K562 (cell line): ENCODE data around the gene HEXIM1. TPM values are rescaled to one million over a fixed set of nuclear protein-coding genes. Genes with fewer than 3 reads are reported as not detected.

Experiments
- ATF3 ChIP-seq, 2 experiments: fragments of 450-650 bp in 1 of 2; sonication (generic) in 1 of 2; formaldehyde crosslinking in 1 of 2; IDR thresholded peaks in 1 of 2; conservative IDR thresholded peaks in 1 of 2; 2 replicates each; pipeline versions ENCODE4 v1.6.1 to v1.8.1; 2016 to 2023; ENCODE audit warnings: mild to moderate bottlenecking in 2 of 2, moderate library complexity in 2 of 2, inconsistent platforms in 1 of 2, missing genetic modification reagents in 1 of 2
- BMI1 ChIP-seq: fragments of 150-350 bp; IDR thresholded peaks from 2 replicates; pipeline ENCODE4 v1.6.1; 2014; ENCODE audit warnings: low read length
- EP400 ChIP-seq: fragments of 450-650 bp; IDR thresholded peaks from 2 replicates; pipeline ENCODE4 v1.6.1; 2017; ENCODE audit warnings: antibody characterized with exemption, mild to moderate bottlenecking, moderate library complexity
- ETV6 ChIP-seq, 3 experiments: fragments of 150-350 bp in 1 of 3; sonication (generic) in 1 of 3; formaldehyde crosslinking in 1 of 3; IDR thresholded peaks; 2 replicates each; pipeline versions ENCODE4 v1.6.1 to v1.8.0; 2014 to 2022; ENCODE audit warnings: borderline replicate concordance in 2 of 3, low read depth in 2 of 3, antibody characterized with exemption in 1 of 3, low read length in 1 of 3, mild to moderate bottlenecking in 1 of 3, missing genetic modification reagents in 1 of 3
- JUNB ChIP-seq: fragments of 450-650 bp; formaldehyde crosslinking; conservative IDR thresholded peaks from 2 replicates; pipeline ENCODE4 v1.4.0; 2020; ENCODE audit warnings: mild to moderate bottlenecking
- MCM2 ChIP-seq: fragments of 450-650 bp; IDR thresholded peaks from 2 replicates; pipeline ENCODE4 v1.6.1; 2017; ENCODE audit warnings: low read depth, mild to moderate bottlenecking
- MNT ChIP-seq, 2 experiments: fragments of 450-650 bp; conservative IDR thresholded peaks; 2 replicates each; pipeline ENCODE4 v1.6.1; 2017; ENCODE audit warnings: mild to moderate bottlenecking in 2 of 2, moderate library complexity in 2 of 2
- NCOA4 ChIP-seq: fragments of 450-650 bp; IDR thresholded peaks from 2 replicates; pipeline ENCODE4 v1.6.1; 2018; ENCODE audit warnings: mild to moderate bottlenecking; ENCODE audit not compliant: partially characterized antibody
- POLR2G ChIP-seq: fragments of 200-400 bp; formaldehyde crosslinking; IDR thresholded peaks from 2 replicates; pipeline ENCODE4 v1.6.1; 2017; ENCODE audit warnings: low read depth, mild to moderate bottlenecking, antibody characterized with exemption, low read length, moderate library complexity
- TCFL5 ChIP-seq: fragments of 250-450 bp; sonication (Bioruptor Pico); conservative IDR thresholded peaks from 2 replicates; pipeline ENCODE4 v1.6.1; 2021; ENCODE audit warnings: mild to moderate bottlenecking, moderate library complexity, matching md5 sums
- THAP12 ChIP-seq: fragments of 250-450 bp; sonication (Bioruptor Pico); IDR thresholded peaks from 2 replicates; pipeline ENCODE4 v1.9.0; 2021; ENCODE audit warnings: mild to moderate bottlenecking, inconsistent platforms
- XRCC5 ChIP-seq: fragments of 200-400 bp; formaldehyde crosslinking; IDR thresholded peaks from 2 replicates; pipeline ENCODE4 v1.6.1; 2017; ENCODE audit warnings: low read depth, mild to moderate bottlenecking, low read length
- ZKSCAN8 ChIP-seq: fragments of 200-800 bp; sonication (Bioruptor generic); IDR thresholded peaks from 2 replicates; pipeline ENCODE4 v1.6.1; 2016; ENCODE audit warnings: missing genetic modification characterization, missing compliant biosample characterization
- ZNF23 ChIP-seq: fragments of 250-450 bp; sonication (Bioruptor Pico); IDR thresholded peaks from 2 replicates; pipeline ENCODE4 v1.4.0; 2020; ENCODE audit warnings: mild to moderate bottlenecking
- ZNF699 ChIP-seq: fragments of 250-450 bp; sonication (Bioruptor Pico); IDR thresholded peaks from 2 replicates; pipeline ENCODE4 v1.8.0; 2021; ENCODE audit warnings: mild to moderate bottlenecking, moderate library complexity; ENCODE audit not compliant: insufficient replicate concordance
- polyA plus RNA-seq, 8 experiments: library from polyadenylated mRNA; depleted of rRNA in 4 of 8; stranded (reverse) in 5 of 8; unstranded in 3 of 8; fragments of >200 nt; fragmentation: Nextera tagmentation in 2 of 8; fragmentation: Illumina TruSeq in 1 of 8; extraction: Ambion mirVana in 2 of 8; extraction: Trizol in 1 of 8; gene quantifications; 2 replicates each; pipeline versions ENCODE4 v1.2.1 to v1.2.3, GENCODE V29; 2011 to 2014; ENCODE audit warnings: inconsistent platforms in 1 of 8, missing spikeins in 1 of 8
- total RNA-seq, 7 experiments: library from RNA; depleted of rRNA in 6 of 7; stranded (reverse); fragments of >200 nt in 6 of 7; fragmentation: Illumina TruSeq in 2 of 7; extraction: Trizol in 2 of 7; gene quantifications; 2 replicates each; pipeline versions ENCODE4 v1.2.1 to v1.2.3, GENCODE V29; 2011 to 2021; ENCODE audit warnings: low replicate concordance in 1 of 7
- TF ChIP-seq, protein P1 (sequence below), 3 experiments: fragments of 200-800 bp in 1 of 3; fragments of 250-450 bp in 1 of 3; fragments of 450-650 bp in 1 of 3; sonication (Bioruptor Pico) in 1 of 3; sonication (Bioruptor generic) in 1 of 3; formaldehyde crosslinking in 1 of 3; IDR thresholded peaks; 2 replicates each; pipeline versions ENCODE4 v1.6.1 to v1.8.0; 2016 to 2022; ENCODE audit warnings: mild to moderate bottlenecking in 2 of 3, missing genetic modification characterization in 2 of 3, missing compliant biosample characterization in 1 of 3, moderate library complexity in 1 of 3

Gene HEXIM1
- total and polyA plus RNA-seq, 9 of the 15 experiments (the other 6 are each of a cell fraction or from before 2014, with no cell fraction given), result 1.4 to 28.3 (median 9.1) TPM

DNA sequence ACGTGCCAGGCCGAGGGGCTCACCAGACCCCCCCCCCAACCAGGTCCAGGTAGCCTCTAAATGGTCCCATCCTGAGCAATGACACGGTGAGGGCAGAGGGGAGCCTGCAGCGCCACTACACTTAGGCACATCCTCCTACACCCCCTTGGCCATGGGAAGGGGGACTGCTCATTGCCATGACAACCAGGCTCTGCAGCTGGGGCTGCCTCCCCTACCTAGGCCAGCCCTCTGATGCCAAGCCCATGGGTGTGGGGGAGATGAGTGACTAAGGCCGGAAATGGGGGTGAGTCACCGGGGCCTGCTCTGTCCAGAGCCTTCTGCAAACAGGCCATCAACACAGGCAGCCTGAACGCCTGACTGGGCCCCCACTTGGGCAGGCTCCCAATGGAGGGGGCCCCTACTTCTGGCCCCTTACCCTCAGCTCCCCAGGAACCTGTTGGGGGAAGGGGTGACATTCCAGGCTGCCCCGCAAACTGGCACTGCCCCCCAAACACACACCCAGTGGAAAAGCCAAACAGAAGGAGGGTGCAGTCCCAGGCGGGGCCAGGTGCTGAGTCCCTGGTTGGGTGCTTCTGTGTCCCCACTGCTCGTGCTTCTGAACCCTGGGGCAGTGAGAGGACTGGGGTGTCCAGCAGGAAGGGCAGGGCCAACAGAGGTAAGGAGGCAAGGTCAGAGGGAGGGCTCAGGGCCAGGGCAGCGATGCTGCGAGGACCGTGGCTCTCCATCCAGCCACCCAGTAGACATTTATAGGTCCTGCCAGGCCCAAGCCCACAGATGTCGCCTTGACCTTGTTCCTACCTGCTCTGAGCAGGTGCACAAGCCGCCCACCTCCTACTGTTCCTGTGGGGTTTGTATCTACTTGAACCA lies 24.1 kb upstream of the HEXIM1 start (continued):
- TF ChIP-seq, protein P1, sequence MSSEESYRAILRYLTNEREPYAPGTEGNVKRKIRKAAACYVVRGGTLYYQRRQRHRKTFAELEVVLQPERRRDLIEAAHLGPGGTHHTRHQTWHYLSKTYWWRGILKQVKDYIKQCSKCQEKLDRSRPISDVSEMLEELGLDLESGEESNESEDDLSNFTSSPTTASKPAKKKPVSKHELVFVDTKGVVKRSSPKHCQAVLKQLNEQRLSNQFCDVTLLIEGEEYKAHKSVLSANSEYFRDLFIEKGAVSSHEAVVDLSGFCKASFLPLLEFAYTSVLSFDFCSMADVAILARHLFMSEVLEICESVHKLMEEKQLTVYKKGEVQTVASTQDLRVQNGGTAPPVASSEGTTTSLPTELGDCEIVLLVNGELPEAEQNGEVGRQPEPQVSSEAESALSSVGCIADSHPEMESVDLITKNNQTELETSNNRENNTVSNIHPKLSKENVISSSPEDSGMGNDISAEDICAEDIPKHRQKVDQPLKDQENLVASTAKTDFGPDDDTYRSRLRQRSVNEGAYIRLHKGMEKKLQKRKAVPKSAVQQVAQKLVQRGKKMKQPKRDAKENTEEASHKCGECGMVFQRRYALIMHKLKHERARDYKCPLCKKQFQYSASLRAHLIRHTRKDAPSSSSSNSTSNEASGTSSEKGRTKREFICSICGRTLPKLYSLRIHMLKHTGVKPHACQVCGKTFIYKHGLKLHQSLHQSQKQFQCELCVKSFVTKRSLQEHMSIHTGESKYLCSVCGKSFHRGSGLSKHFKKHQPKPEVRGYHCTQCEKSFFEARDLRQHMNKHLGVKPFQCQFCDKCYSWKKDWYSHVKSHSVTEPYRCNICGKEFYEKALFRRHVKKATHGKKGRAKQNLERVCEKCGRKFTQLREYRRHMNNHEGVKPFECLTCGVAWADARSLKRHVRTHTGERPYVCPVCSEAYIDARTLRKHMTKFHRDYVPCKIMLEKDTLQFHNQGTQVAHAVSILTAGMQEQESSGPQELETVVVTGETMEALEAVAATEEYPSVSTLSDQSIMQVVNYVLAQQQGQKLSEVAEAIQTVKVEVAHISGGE (CRISPR knock-in tag; IDR thresholded peaks at IDR 0.05), result peak in 1 of 3 experiments; percentile 51; a peak in 1 of 6 replicates
- TF ChIP-seq ATF3 (IDR thresholded peaks at IDR 0.05) (peak; percentile 99), ATF3 (CRISPR knock-in tag; conservative IDR thresholded peaks at IDR 0.05) (peak; percentile 97), EP400 (no peak; the same call in 1 of the 2 replicates), XRCC5 (no peak), NCOA4 (no peak), MNT (conservative IDR thresholded peaks at IDR 0.05) (0 out of 4 replicates have a peak, but pooled peaks of 1 of the 2 experiments have one; percentile 63), THAP12 (CRISPR knock-in tag) (no peak; the same call in 1 of the 2 replicates), ZKSCAN8 (CRISPR knock-in tag) (peak; percentile 69; the same call in 1 of the 2 replicates), JUNB (CRISPR knock-in tag) (peak; percentile 79), ZNF23 (no peak), ETV6 (IDR thresholded peaks at IDR 0.05; ENCODE audit: borderline replicate concordance in 1 of 2, low read depth in 2 of 2, low read length in 1 of 2) (no peak), ETV6 (CRISPR knock-in tag; IDR thresholded peaks at IDR 0.05; ENCODE audit: borderline replicate concordance) (no peak), POLR2G (peak; percentile 88), ZNF699 (CRISPR knock-in tag) (no peak), TCFL5 (CRISPR knock-in tag) (no peak), BMI1 (peak; percentile 80), MCM2 (no peak)
